GM23338 (cell line): ENCODE data around the gene GGA2. TPM values are rescaled to one million over a fixed set of nuclear protein-coding genes. Genes with fewer than 3 reads are reported as not detected.
"Not testable (repeated sequence)": the region's sequence is repeated elsewhere in the genome, so short reads cannot be mapped to it uniquely, and the experiment has no call there.

Experiments
- ATAC-seq: fragments of 200-7000 bp; cut with Tn5 transposase; 3 replicates; pipeline ENCODE4 v1.9.1; 2020
- DNase-seq: peaks from one replicate; pipeline ENCODE4 v3.0.0-alpha.2; 2015; ENCODE audit warnings: low spot score
- H2AFZ ChIP-seq: fragments of 200-600 bp; sonication (generic); 2 replicates; pipeline ENCODE4 v1.8.0; 2016; ENCODE audit warnings: antibody characterized with exemption, mild to moderate bottlenecking, moderate library complexity
- H3F3A ChIP-seq: fragments of 200-600 bp; sonication (generic); replicated peaks from 2 replicates; pipeline ENCODE4 v1.8.0; 2017; ENCODE audit warnings: antibody characterized with exemption, mixed run types, low read depth
- H3K27ac ChIP-seq: fragments of 200-600 bp; sonication (generic); 2 replicates; pipeline ENCODE4 v1.6.1; 2016; ENCODE audit warnings: low read depth
- H3K27me3 ChIP-seq: fragments of 200-600 bp; sonication (generic); 2 replicates; pipeline ENCODE4 v1.8.0; 2016; ENCODE audit warnings: mild to moderate bottlenecking, mixed run types, moderate library complexity; ENCODE audit not compliant: insufficient read depth
- H3K36me3 ChIP-seq: fragments of 200-600 bp; sonication (generic); 2 replicates; pipeline ENCODE4 v1.8.0; 2016; ENCODE audit warnings: mild to moderate bottlenecking; ENCODE audit not compliant: insufficient read depth
- H3K4me1 ChIP-seq: fragments of 200-600 bp; sonication (generic); 2 replicates; pipeline ENCODE4 v1.8.0; 2016; ENCODE audit warnings: mild to moderate bottlenecking, moderate library complexity; ENCODE audit not compliant: insufficient read depth
- H3K4me2 ChIP-seq: fragments of 200-600 bp; sonication (generic); 2 replicates; pipeline ENCODE4 v1.7.1; 2017; ENCODE audit warnings: mixed run types
- H3K4me3 ChIP-seq: fragments of 200-600 bp; sonication (generic); 2 replicates; pipeline ENCODE4 v1.6.1; 2016; ENCODE audit warnings: mixed run types
- H3K79me2 ChIP-seq: fragments of 200-600 bp; sonication (generic); replicated peaks from 2 replicates; pipeline ENCODE4 v1.8.0; 2017; ENCODE audit warnings: mild to moderate bottlenecking; ENCODE audit not compliant: insufficient read depth
- H3K9me2 ChIP-seq: fragments of 200-600 bp; sonication (generic); 2 replicates; pipeline ENCODE4 v1.8.0; 2017; ENCODE audit not compliant: insufficient read depth
- H4K20me1 ChIP-seq: fragments of 200-600 bp; sonication (generic); replicated peaks from 2 replicates; pipeline ENCODE4 v1.8.0; 2017; ENCODE audit warnings: mild to moderate bottlenecking; ENCODE audit not compliant: insufficient read depth
- H3K27ac Mint-ChIP-seq: 2 replicates; pipeline ENCODE4 v1.8.0; 2020; ENCODE audit warnings: inconsistent platforms, mild to moderate bottlenecking, moderate library complexity, mixed read lengths
- H3K27me3 Mint-ChIP-seq: 3 replicates; pipeline ENCODE4 v1.8.0; 2022; ENCODE audit warnings: low read depth, mild to moderate bottlenecking, moderate library complexity, mixed read lengths, inconsistent platforms; ENCODE audit not compliant: insufficient read depth, poor library complexity
- H3K36me3 Mint-ChIP-seq: 3 replicates; pipeline ENCODE4 v1.8.0; 2021; ENCODE audit warnings: low read depth, mild to moderate bottlenecking, inconsistent platforms, moderate library complexity, mixed read lengths
- H3K4me1 Mint-ChIP-seq: 3 replicates; pipeline ENCODE4 v1.8.0; 2020; ENCODE audit warnings: mild to moderate bottlenecking, inconsistent platforms, mixed read lengths
- H3K4me3 Mint-ChIP-seq: 3 replicates; pipeline ENCODE4 v1.8.0; 2021; ENCODE audit warnings: moderate library complexity, mild to moderate bottlenecking, inconsistent platforms, mixed read lengths
- H3K9me3 Mint-ChIP-seq: 3 replicates; pipeline ENCODE4 v1.8.0; 2020; ENCODE audit warnings: moderate library complexity, mild to moderate bottlenecking, inconsistent platforms, mixed read lengths
- EZH2phosphoT487 ChIP-seq: fragments of 200-600 bp; sonication (generic); IDR thresholded peaks from one replicate; pipeline ENCODE4 v1.8.1; 2018; ENCODE audit warnings: antibody characterized with exemption; ENCODE audit not compliant: unreplicated experiment
- JUNB ChIP-seq: IDR thresholded peaks from one replicate; pipeline ENCODE4 v1.6.1; 2016; ENCODE audit warnings: antibody characterized with exemption; ENCODE audit not compliant: unreplicated experiment
- NANOG ChIP-seq: IDR thresholded peaks from 2 replicates; pipeline ENCODE4 v1.6.1; 2016; ENCODE audit warnings: antibody characterized with exemption, borderline replicate concordance
- POLR2AphosphoS5 ChIP-seq: IDR thresholded peaks from 2 replicates; pipeline ENCODE4 v1.6.1; 2016; ENCODE audit warnings: antibody characterized with exemption, low read depth
- polyA plus RNA-seq: library from polyadenylated mRNA; unstranded; fragments of >200 nt; fragmentation: Nextera tagmentation; extraction: Ambion mirVana; gene quantifications from 2 replicates; pipeline ENCODE4 v1.2.1, GENCODE V29; 2016
- total RNA-seq: library from RNA; depleted of rRNA; stranded (reverse); fragments of >200 nt; shearing (Covaris generic); gene quantifications from 2 replicates; pipeline ENCODE4 v1.2.3, GENCODE V29; 2014
- TF ChIP-seq, protein P1 (sequence below), 2 experiments: fragments of 200-600 bp in 1 of 2; sonication (generic) in 1 of 2; conservative IDR thresholded peaks; 2 replicates each; pipeline versions ENCODE4 v1.5.1 to v1.6.1; 2016 to 2017; ENCODE audit warnings: antibody characterized with exemption in 2 of 2, low read depth in 2 of 2, mild to moderate bottlenecking in 2 of 2, moderate library complexity in 1 of 2
- TF ChIP-seq, protein P2 (sequence below): IDR thresholded peaks from 2 replicates; pipeline ENCODE4 v1.6.1; 2016; ENCODE audit warnings: antibody characterized with exemption

The GGA2 gene
- total and polyA plus RNA-seq, 2 experiments from 2014 or later = 40.3 to 76.6 TPM

DNA sequence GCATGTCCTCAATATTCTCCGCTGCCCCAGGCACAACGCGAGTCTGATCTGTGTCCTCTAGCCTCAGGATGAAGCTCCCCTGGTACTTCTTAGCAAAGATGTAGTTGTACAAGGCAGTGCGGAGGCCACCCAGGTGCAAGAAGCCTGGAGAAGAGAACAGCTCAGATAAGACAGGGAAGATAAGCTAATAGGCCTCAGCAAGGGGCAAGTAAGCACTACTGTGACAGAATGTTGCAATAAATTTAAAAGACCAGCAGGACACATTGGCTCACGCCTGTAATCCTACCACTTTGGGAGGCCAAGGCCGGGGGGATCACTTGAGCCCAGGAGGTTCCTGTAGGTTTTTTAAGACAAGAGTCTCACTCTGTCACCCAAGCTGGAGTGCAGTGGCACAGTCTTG lies 41.9 kb upstream of the GGA2 start (continued):
- TF ChIP-seq, protein P1, sequence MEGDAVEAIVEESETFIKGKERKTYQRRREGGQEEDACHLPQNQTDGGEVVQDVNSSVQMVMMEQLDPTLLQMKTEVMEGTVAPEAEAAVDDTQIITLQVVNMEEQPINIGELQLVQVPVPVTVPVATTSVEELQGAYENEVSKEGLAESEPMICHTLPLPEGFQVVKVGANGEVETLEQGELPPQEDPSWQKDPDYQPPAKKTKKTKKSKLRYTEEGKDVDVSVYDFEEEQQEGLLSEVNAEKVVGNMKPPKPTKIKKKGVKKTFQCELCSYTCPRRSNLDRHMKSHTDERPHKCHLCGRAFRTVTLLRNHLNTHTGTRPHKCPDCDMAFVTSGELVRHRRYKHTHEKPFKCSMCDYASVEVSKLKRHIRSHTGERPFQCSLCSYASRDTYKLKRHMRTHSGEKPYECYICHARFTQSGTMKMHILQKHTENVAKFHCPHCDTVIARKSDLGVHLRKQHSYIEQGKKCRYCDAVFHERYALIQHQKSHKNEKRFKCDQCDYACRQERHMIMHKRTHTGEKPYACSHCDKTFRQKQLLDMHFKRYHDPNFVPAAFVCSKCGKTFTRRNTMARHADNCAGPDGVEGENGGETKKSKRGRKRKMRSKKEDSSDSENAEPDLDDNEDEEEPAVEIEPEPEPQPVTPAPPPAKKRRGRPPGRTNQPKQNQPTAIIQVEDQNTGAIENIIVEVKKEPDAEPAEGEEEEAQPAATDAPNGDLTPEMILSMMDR (conservative IDR thresholded peaks at IDR 0.05; ENCODE audit: low read depth in 2 of 2) = no peak

DNA sequence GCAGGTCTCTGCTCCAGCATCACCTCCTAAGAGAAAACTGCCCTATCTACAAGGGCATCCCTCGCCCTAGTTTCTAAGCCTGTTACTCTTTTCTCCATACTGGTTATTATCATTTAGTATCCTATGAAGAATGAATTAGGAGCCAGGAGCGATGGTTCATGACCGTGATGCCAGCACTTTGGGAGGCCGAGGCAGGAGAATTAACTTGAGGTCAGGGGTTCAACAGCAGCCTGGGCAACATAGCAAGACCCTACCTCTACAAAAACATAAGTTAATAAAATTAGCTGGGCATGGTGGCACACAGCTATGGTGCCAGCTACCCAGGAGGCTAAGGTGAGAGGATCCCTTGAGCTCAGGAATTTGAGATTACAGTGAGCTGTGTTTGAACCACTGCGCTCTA lies 39.6 kb upstream of the GGA2 start:
- H3K36me3 Mint-ChIP-seq = peaks cover 71% of the 10 kb centered on the region
- DNase-seq = no peak

DNA sequence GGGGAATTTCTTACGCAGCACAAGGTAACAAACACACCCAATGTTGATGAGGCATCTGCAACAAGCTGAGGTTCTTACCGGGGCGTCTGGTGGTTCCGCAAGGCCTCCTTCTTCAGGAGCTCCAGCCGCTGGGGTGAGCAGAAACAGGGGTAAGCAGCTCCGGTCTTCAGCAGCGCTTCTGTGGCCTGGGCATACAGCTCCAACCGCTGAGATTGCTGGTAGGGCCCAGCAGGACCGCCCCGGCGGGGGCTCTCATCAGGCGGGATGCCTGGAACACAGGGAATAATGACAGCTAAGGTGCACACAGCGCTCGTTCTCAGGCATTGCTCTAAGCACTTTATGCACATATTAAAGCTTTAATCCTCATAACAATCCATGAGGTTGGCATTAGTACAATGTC lies 34.1 kb upstream of the GGA2 start:
- Histone ChIP-seq H3K36me3 (peaks cover 40% of the 10 kb centered on the region), H3K9me2 (no peaks in the 10 kb centered on the region), H3K4me3 (no peak overlapping the region), H3K27ac (no peak overlapping the region), H3F3A (no peaks in the 10 kb centered on the region), H4K20me1 (peaks cover 19% of the 10 kb centered on the region), H3K27me3 (no peaks in the 10 kb centered on the region), H2AFZ (no peak overlapping the region), H3K79me2 (no peaks in the 10 kb centered on the region), H3K4me2 (no peak overlapping the region), H3K4me1 (no peaks in the 10 kb centered on the region)
- TF ChIP-seq POLR2AphosphoS5 = no peak
- TF ChIP-seq, protein P2, sequence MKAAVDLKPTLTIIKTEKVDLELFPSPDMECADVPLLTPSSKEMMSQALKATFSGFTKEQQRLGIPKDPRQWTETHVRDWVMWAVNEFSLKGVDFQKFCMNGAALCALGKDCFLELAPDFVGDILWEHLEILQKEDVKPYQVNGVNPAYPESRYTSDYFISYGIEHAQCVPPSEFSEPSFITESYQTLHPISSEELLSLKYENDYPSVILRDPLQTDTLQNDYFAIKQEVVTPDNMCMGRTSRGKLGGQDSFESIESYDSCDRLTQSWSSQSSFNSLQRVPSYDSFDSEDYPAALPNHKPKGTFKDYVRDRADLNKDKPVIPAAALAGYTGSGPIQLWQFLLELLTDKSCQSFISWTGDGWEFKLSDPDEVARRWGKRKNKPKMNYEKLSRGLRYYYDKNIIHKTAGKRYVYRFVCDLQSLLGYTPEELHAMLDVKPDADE = no peak
- no peak for DNase-seq
- Mint-ChIP-seq H3K27ac (no peak overlapping the region), H3K9me3 (no peaks in the 10 kb centered on the region), H3K4me3 (no peak overlapping the region), H3K4me1 (no peaks in the 10 kb centered on the region), H3K36me3 (peaks cover 65% of the 10 kb centered on the region), H3K27me3 (peaks cover 5% of the 10 kb centered on the region)
- ATAC-seq = no peak

More for the DNA sequence above, 39.6 kb upstream of the GGA2 start:
- Mint-ChIP-seq H3K4me3 (no peak overlapping the region), H3K27me3 (peaks cover 1% of the 10 kb centered on the region), H3K9me3 (no peaks in the 10 kb centered on the region), H3K27ac (no peak overlapping the region), H3K4me1 (no peaks in the 10 kb centered on the region)
- Histone ChIP-seq H3F3A (no peaks in the 10 kb centered on the region), H3K36me3 (peaks cover 23% of the 10 kb centered on the region), H3K27me3 (no peaks in the 10 kb centered on the region), H3K27ac (no peak overlapping the region), H3K4me1 (no peaks in the 10 kb centered on the region), H3K4me2 (no peak overlapping the region), H3K4me3 (no peak overlapping the region), H4K20me1 (peaks cover 31% of the 10 kb centered on the region), H2AFZ (no peak overlapping the region), H3K9me2 (no peaks in the 10 kb centered on the region), H3K79me2 (peaks cover 15% of the 10 kb centered on the region)
- ATAC-seq = no peak
- TF ChIP-seq EZH2phosphoT487 (no peak), JUNB (no peak), POLR2AphosphoS5 (no peak), NANOG (no peak)

DNA sequence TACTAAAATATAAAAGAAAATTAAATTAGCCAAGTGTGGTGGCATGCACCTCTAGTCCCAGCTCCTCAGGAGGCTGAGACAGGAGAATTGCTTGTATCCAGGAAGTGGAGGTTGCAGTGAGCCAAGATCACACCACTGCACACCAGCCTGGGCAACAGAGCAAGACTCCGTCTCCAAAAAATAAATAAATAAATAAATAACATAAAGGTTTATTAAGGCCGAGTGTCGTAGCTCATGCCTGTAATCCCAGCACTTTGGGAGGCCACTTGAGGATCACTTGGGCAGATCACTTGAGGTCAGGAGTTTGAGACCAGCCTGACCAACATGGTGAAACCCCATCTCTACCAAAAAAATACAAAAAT lies 30.5 kb upstream of the GGA2 start:
- not testable (repeated sequence) for H3K4me3 ChIP-seq, H3K27me3 Mint-ChIP-seq, H2AFZ ChIP-seq, H3K4me3 Mint-ChIP-seq, H3K27ac Mint-ChIP-seq, ATAC-seq, H3K27me3 ChIP-seq, DNase-seq, H4K20me1 ChIP-seq, H3F3A ChIP-seq, H3K79me2 ChIP-seq, H3K4me1 Mint-ChIP-seq, H3K4me1 ChIP-seq, H3K27ac ChIP-seq, H3K9me2 ChIP-seq, H3K4me2 ChIP-seq, H3K9me3 Mint-ChIP-seq
- peaks cover 55% of the 10 kb centered on the region for H3K36me3 Mint-ChIP-seq
- peaks cover 38% of the 10 kb centered on the region for H3K36me3 ChIP-seq
